ENCODE measurements around the gene SIGLEC6. TPM values are rescaled to one million over a fixed set of nuclear protein-coding genes. Genes with fewer than 3 reads are reported as not detected.

Gene SIGLEC6
- total and polyA plus RNA-seq, 12 donors = 0.06 to 0.18 TPM; not detected in 10

- Histone ChIP-seq H3K9me3 (replicated peaks in 1 of 3) (no peaks in the 10 kb centered on the region), H3K4me1 (replicated peaks in 1 of 2) (no peaks in the 10 kb centered on the region), H3K36me3 (replicated peaks in 1 of 2) (no peaks in the 10 kb centered on the region), H3K4me3 (no peak overlapping the region), H3K27me3 (peaks cover 7% of the 10 kb centered on the region), H3K27ac (no peak overlapping the region)
- no peak for DNase-seq
- intact Hi-C loops (cut with DNase I) = no loop called here
- TF ChIP-seq, protein P1, sequence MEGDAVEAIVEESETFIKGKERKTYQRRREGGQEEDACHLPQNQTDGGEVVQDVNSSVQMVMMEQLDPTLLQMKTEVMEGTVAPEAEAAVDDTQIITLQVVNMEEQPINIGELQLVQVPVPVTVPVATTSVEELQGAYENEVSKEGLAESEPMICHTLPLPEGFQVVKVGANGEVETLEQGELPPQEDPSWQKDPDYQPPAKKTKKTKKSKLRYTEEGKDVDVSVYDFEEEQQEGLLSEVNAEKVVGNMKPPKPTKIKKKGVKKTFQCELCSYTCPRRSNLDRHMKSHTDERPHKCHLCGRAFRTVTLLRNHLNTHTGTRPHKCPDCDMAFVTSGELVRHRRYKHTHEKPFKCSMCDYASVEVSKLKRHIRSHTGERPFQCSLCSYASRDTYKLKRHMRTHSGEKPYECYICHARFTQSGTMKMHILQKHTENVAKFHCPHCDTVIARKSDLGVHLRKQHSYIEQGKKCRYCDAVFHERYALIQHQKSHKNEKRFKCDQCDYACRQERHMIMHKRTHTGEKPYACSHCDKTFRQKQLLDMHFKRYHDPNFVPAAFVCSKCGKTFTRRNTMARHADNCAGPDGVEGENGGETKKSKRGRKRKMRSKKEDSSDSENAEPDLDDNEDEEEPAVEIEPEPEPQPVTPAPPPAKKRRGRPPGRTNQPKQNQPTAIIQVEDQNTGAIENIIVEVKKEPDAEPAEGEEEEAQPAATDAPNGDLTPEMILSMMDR (IDR thresholded peaks at IDR 0.05) = no peak
- TF ChIP-seq POLR2A (IDR thresholded peaks at IDR 0.05) = no peak
- 38 to 48% (median 42%) methylated on average over 3 of the region's 3 CpGs for WGBS, 4 donors
Observed at GRCh38 chr19:51551673-51552432, 20.4 kb upstream of the SIGLEC6 start.

- no peaks in the 10 kb centered on the region for H3K9me3 ChIP-seq (replicated peaks in 1 of 3)
- H3K36me3 ChIP-seq (replicated peaks in 1 of 2) = no peaks in the 10 kb centered on the region
- intact Hi-C loops (cut with DNase I) = no loop called here
- WGBS, 4 donors = 75 to 78% (median 76%) methylated on average over 15 to 20 of the region's 20 CpGs
- no peaks in the 10 kb centered on the region for H3K27me3 ChIP-seq
- DNase-seq = no peak
- TF ChIP-seq POLR2A (IDR thresholded peaks at IDR 0.05) = no peak
- TF ChIP-seq, protein P1 (IDR thresholded peaks at IDR 0.05) = no peak
- H3K4me3 ChIP-seq = no peak overlapping the region
- H3K27ac ChIP-seq = no peak overlapping the region
- H3K4me1 ChIP-seq (replicated peaks in 1 of 2) = no peaks in the 10 kb centered on the region
Observed at GRCh38 chr19:51550848-51551672, 19.6 kb upstream of the SIGLEC6 start.

- no peaks in the 10 kb centered on the region for H3K4me1 ChIP-seq (replicated peaks in 1 of 2)
- DNase-seq = no peak
- WGBS, 4 donors = 50 to 69% (median 58%) methylated on average over 7 to 8 of the region's 8 CpGs
- no peak overlapping the region for H3K27ac ChIP-seq
- no peak overlapping the region for H3K4me3 ChIP-seq
- no peak for TF ChIP-seq POLR2A (IDR thresholded peaks at IDR 0.05)
- TF ChIP-seq, protein P1 (IDR thresholded peaks at IDR 0.05) = no peak
- intact Hi-C loops (cut with DNase I) = no loop called here
- no peaks in the 10 kb centered on the region for H3K27me3 ChIP-seq
- no peaks in the 10 kb centered on the region for H3K36me3 ChIP-seq (replicated peaks in 1 of 2)
- H3K9me3 ChIP-seq (replicated peaks in 1 of 3) = no peaks in the 10 kb centered on the region
Observed at GRCh38 chr19:51549533-51550324, 18.3 kb upstream of the SIGLEC6 start.

DNA sequence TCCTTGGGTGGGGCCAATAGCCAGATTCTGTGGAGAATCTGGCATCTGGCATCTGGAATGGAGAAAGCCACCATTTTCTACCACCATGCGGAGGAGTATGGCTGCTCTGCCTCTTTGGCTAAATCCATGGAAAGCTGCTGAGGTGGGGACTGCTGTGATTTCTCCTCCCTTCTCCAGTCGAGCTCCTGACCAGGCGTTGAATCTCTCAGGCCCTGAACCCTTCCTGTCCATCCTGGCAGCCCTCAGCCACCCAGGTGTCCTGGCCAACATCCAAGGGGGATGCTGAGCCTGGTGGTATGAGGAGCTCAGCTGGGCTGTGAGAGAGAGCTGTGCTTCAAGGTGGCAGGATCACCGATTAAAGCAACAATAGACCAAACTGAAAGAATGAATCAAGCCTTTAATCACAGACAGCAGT, 17.4 kb upstream of the SIGLEC6 start:
- TF ChIP-seq POLR2A (IDR thresholded peaks at IDR 0.05) = no peak
- TF ChIP-seq, protein P1 (IDR thresholded peaks at IDR 0.05) = no peak
- Histone ChIP-seq H3K4me3 (no peak overlapping the region), H3K27ac (no peak overlapping the region), H3K27me3 (no peaks in the 10 kb centered on the region), H3K4me1 (replicated peaks in 1 of 2) (no peaks in the 10 kb centered on the region), H3K36me3 (replicated peaks in 1 of 2) (no peaks in the 10 kb centered on the region), H3K9me3 (replicated peaks in 1 of 3) (no peaks in the 10 kb centered on the region)
- 62 to 76% (median 67%) methylated on average over 2 to 4 of the region's 4 CpGs for WGBS, 4 donors
- intact Hi-C loops (cut with DNase I) = no loop called here
- DNase-seq = no peak
